Measurements from ENCODE around the gene DIPK1C. TPM values are rescaled to one million over a fixed set of nuclear protein-coding genes. Genes with fewer than 3 reads are reported as not detected.

DIPK1C gene
- total and polyA plus RNA-seq, 9 of the 15 experiments (the other 6 are each of a cell fraction or from before 2014, with no cell fraction given): 0.04 to 0.32 (median 0.15) TPM; not detected in 2

DNA sequence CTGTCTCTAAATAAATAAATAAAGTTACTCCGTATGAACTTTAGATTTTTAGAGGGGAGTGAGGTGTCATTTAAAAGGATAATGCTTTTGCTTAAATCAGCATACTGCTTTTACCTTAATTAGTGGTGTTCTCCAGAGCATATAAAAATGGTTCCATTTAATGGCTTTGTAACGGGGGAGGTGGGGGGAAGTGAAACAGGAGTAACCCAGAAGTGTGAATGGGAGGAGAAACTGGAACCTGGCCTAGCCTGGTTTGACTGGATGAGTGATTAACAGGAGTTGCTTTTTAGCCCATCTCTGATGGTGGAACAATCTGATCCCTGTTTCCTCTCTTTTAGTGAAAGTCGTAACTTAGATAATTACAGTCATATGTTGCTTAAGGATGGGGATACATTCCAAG, 40.7 kb upstream of the DIPK1C start:
- H3K9me1 ChIP-seq (ENCODE audit: control insufficient read depth, insufficient read depth, low read length): no peaks in the 10 kb centered on the region
- no peak for TF ChIP-seq GATAD2B (IDR thresholded peaks at IDR 0.05; ENCODE audit: borderline replicate concordance)
- no peak for TF ChIP-seq MEF2D (tag; conservative IDR thresholded peaks at IDR 0.05; ENCODE audit: low read depth)
- no peak for TF ChIP-seq TAF15 (IDR thresholded peaks at IDR 0.05; ENCODE audit: low read depth, low read length)
- TF ChIP-seq NR0B1 (IDR thresholded peaks at IDR 0.05; ENCODE audit: partially characterized antibody): no peak
- no peak for TF ChIP-seq ILK (tag; IDR thresholded peaks at IDR 0.05; ENCODE audit: borderline replicate concordance, low read depth)
- TF ChIP-seq SIRT6 (IDR thresholded peaks at IDR 0.05; ENCODE audit: low read depth, low read length): no peak
- TF ChIP-seq NFE2 (IDR thresholded peaks at IDR 0.05; ENCODE audit: low read depth): no peak
- no peak for TF ChIP-seq ZSCAN29 (IDR thresholded peaks at IDR 0.05)
- TF ChIP-seq ARID2 (IDR thresholded peaks at IDR 0.05): no peak
- no peak for TF ChIP-seq RBM15 (IDR thresholded peaks at IDR 0.05; ENCODE audit: insufficient read depth, low read length)
- TF ChIP-seq GATAD2A (IDR thresholded peaks at IDR 0.05): no peak
- TF ChIP-seq KHSRP (IDR thresholded peaks at IDR 0.05): no peak
- no peak for TF ChIP-seq KAT8 (IDR thresholded peaks at IDR 0.05; ENCODE audit: low read depth)
- no peak for TF ChIP-seq ZNF324 (CRISPR knock-in tag; IDR thresholded peaks at IDR 0.05)
- TF ChIP-seq PRPF4 (IDR thresholded peaks at IDR 0.05; ENCODE audit: insufficient read depth, low read depth, low read length, poor library complexity, severe bottlenecking): no peak
- in situ Hi-C loops (cut with MboI): no loop called here
- no peaks in the 10 kb centered on the region for H4K20me1 ChIP-seq (replicated peaks; ENCODE audit: control insufficient read depth, insufficient read depth, low read length)
- H3K27ac ChIP-seq (ENCODE audit: extremely low read depth, low read depth, low read length): no peak overlapping the region
- ChIA-PET POLR2A (interaction anchor here (0.8 to 1.3 kb wide), 3 partner anchors 11 to 51 kb away, joined by 3 read pairs; no protein-coding TSS in a partner anchor), CTCF (ENCODE audit: low intra/inter-chr PET ratio) (no interaction called here)
- no peak for FAIRE-seq
- no peak for DNase-seq (ENCODE audit: extremely low read depth in 1 of 4, low spot score in 3 of 4)
- no TSS peak for BruUV-seq (replicated peaks)
- ATAC-seq: no peak
- no peaks in the 10 kb centered on the region for H3K9me3 ChIP-seq (replicated peaks; ENCODE audit: control insufficient read depth, insufficient read depth, low read depth, low read length)
- no peaks in the 10 kb centered on the region for H3K27me3 ChIP-seq (ENCODE audit: control insufficient read depth in 2 of 2, insufficient read depth in 2 of 2, low read length in 2 of 2)
- H3K4me2 ChIP-seq (ENCODE audit: insufficient read depth, low read length): peak overlapping the region; percentile 78
- peaks cover 43% of the 10 kb centered on the region; the same call in 2 of the 3 replicates for H3K36me3 ChIP-seq (ENCODE audit: control insufficient read depth, insufficient read depth, low read length)
- H3K4me3 ChIP-seq: no peak overlapping the region
- intact Hi-C loops (cut with micrococcal nuclease): loop anchor here (5.0 kb wide), 2 partner anchors 55 to 1235 kb away; no protein-coding TSS in a partner anchor
- H3K4me1 ChIP-seq (replicated peaks in 1 of 2; ENCODE audit: control insufficient read depth in 2 of 2, insufficient read depth in 2 of 2, low read length in 2 of 2): peaks cover 13 to 19% of the 10 kb centered on the region in 2 experiments; a peak in 4 of 5 replicates
- no peak overlapping the region for H3K9ac ChIP-seq (ENCODE audit: insufficient read depth in 1 of 2, low read depth in 2 of 2, low read length in 2 of 2)
- WGBS (ENCODE audit: insufficient coverage, low coverage, missing lambda C conversion rate): 44% methylated on average over 2 of the region's 3 CpGs
- H3K79me2 ChIP-seq (ENCODE audit: control insufficient read depth, insufficient read depth, low read length): peaks cover 44% of the 10 kb centered on the region
- H2AFZ ChIP-seq (ENCODE audit: low read depth, low read length): no peak overlapping the region
